Caco-2 (cell line): ENCODE measurements around the gene RPRML. TPM values are rescaled to one million over a fixed set of nuclear protein-coding genes. Genes with fewer than 3 reads are reported as not detected.

Experiments used
- BruUV-seq: library from RNA; stranded (reverse); fragments of 400-500 nt; replicated peaks from 2 replicates; lab custom pipeline; 2021; lab: Mats Ljungman, UMichigan
- CTCF ChIA-PET: fragments of 300-600 bp; sonication (Branson Sonifier 250); formaldehyde crosslinking; loops from one replicate; lab custom pipeline; 2022; ENCODE audit warnings: antibody characterized with exemption; lab: Charles Lee
- POLR2A ChIA-PET: fragments of 300-600 bp; sonication (Branson Sonifier 250); formaldehyde crosslinking; loops from one replicate; lab custom pipeline; 2022; ENCODE audit warnings: antibody characterized with exemption; lab: Charles Lee
- DNase-seq, 2 experiments: peaks; one replicate each; pipeline versions ENCODE4 v3.0.0 to v3.0.0-alpha.2; 2020 to 2022
- H3K27me3 ChIP-seq: replicated peaks from 2 replicates; pipeline ENCODE4 v1.6.0; 2011; ENCODE audit warnings: low read length; ENCODE audit not compliant: control insufficient read depth, insufficient read depth
- H3K36me3 ChIP-seq: 2 replicates; pipeline ENCODE4 v1.5.1; 2011; ENCODE audit warnings: low read length; ENCODE audit not compliant: control insufficient read depth, insufficient read depth
- H3K4me1 ChIP-seq: fragments of 250-450 bp; sonication (Bioruptor Pico); 2 replicates; pipeline ENCODE4 v1.5.1; 2020; ENCODE audit warnings: mild to moderate bottlenecking
- H3K4me3 ChIP-seq: 2 replicates; pipeline ENCODE4 v1.5.1; 2011; ENCODE audit warnings: low read depth, mild to moderate bottlenecking, control low read depth, low read length
- H3K9me3 ChIP-seq: fragments of 250-450 bp; sonication (Bioruptor Pico); 2 replicates; pipeline ENCODE4 v1.5.1; 2020; ENCODE audit warnings: mild to moderate bottlenecking, moderate library complexity
- H3K27ac Mint-ChIP-seq: one replicate; pipeline ENCODE4 v1.8.0; 2022; ENCODE audit warnings: mixed read lengths; ENCODE audit not compliant: unreplicated experiment
- H3K27me3 Mint-ChIP-seq: one replicate; pipeline ENCODE4 v1.8.0; 2022; ENCODE audit warnings: mixed read lengths; ENCODE audit not compliant: insufficient read depth, unreplicated experiment
- H3K36me3 Mint-ChIP-seq: one replicate; pipeline ENCODE4 v1.8.0; 2022; ENCODE audit warnings: mild to moderate bottlenecking, mixed read lengths; ENCODE audit not compliant: insufficient read depth, unreplicated experiment
- H3K4me1 Mint-ChIP-seq: one replicate; pipeline ENCODE4 v1.8.0; 2022; ENCODE audit warnings: low read depth, mixed read lengths; ENCODE audit not compliant: unreplicated experiment
- H3K4me3 Mint-ChIP-seq: one replicate; pipeline ENCODE4 v1.8.0; 2022; ENCODE audit warnings: mild to moderate bottlenecking, moderate library complexity, mixed read lengths; ENCODE audit not compliant: unreplicated experiment
- H3K9me3 Mint-ChIP-seq: one replicate; pipeline ENCODE4 v1.8.0; 2022; ENCODE audit warnings: mixed read lengths; ENCODE audit not compliant: unreplicated experiment
- intact Hi-C: fragments of 100-400 bp; cut with micrococcal nuclease; formaldehyde crosslinking; loops from one replicate; pipeline ENCODE4 v1.10.0; 2022; ENCODE audit not compliant: unreplicated experiment
- total RNA-seq: library from RNA; stranded (reverse); gene quantifications from 2 replicates; pipeline ENCODE4 v1.2.3, GENCODE V29; 2022
- TF ChIP-seq, protein P1 (sequence below), 2 experiments: fragments of 200-600 bp in 1 of 2; IDR thresholded peaks; 1 replicate in 1 of 2; 2 replicates in 1 of 2; pipeline versions ENCODE4 v1.5.1 to v1.8.0; 2011 to 2022; ENCODE audit warnings: antibody characterized with exemption in 1 of 2, control low read depth in 1 of 2, inconsistent platforms in 1 of 2, low read depth in 1 of 2, low read length in 1 of 2, mild to moderate bottlenecking in 1 of 2, moderate library complexity in 1 of 2; ENCODE audit not compliant: insufficient read depth in 1 of 2, severe bottlenecking in 1 of 2, unreplicated experiment in 1 of 2

Gene RPRML
- total RNA-seq, 1 experiment from 2014 or later: not detected

DNA sequence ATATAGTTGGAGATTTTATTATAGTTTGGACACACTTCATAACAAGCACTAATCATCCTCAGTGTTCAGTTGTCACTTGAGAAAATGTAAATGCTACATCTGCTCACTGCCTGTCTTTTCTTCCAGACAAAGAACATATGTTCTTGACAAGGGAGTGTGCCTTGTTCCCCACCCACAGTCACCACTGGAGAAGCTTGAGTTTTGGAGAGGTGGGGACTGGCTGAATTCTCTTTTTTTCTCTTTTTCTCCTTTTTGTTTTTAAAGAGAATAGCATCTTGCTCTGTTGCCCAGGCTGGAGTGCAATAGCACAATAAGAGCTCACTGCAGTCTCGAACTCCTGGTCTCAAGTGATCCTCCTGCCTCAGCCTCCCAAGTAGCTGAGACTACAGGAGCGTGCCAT is 15.5 kb downstream of the RPRML start:
- ChIA-PET CTCF (no interaction called here), POLR2A (no interaction called here)
- H3K4me1 ChIP-seq: no peaks in the 10 kb centered on the region
- no peaks in the 10 kb centered on the region for H3K4me1 Mint-ChIP-seq
- no peak overlapping the region for H3K4me3 ChIP-seq
- no peaks in the 10 kb centered on the region for H3K9me3 Mint-ChIP-seq
- DNase-seq: no peak
- H3K4me3 Mint-ChIP-seq: no peak overlapping the region
- intact Hi-C loops: no loop called here
- H3K27ac Mint-ChIP-seq: no peak overlapping the region
- no peaks in the 10 kb centered on the region for H3K36me3 Mint-ChIP-seq
- no peaks in the 10 kb centered on the region for H3K36me3 ChIP-seq
- no TSS peak for BruUV-seq
- H3K27me3 ChIP-seq: no peaks in the 10 kb centered on the region; the same call in none of the 2 replicates
- H3K9me3 ChIP-seq: no peaks in the 10 kb centered on the region
- peaks cover 22% of the 10 kb centered on the region for H3K27me3 Mint-ChIP-seq
- TF ChIP-seq, protein P1, sequence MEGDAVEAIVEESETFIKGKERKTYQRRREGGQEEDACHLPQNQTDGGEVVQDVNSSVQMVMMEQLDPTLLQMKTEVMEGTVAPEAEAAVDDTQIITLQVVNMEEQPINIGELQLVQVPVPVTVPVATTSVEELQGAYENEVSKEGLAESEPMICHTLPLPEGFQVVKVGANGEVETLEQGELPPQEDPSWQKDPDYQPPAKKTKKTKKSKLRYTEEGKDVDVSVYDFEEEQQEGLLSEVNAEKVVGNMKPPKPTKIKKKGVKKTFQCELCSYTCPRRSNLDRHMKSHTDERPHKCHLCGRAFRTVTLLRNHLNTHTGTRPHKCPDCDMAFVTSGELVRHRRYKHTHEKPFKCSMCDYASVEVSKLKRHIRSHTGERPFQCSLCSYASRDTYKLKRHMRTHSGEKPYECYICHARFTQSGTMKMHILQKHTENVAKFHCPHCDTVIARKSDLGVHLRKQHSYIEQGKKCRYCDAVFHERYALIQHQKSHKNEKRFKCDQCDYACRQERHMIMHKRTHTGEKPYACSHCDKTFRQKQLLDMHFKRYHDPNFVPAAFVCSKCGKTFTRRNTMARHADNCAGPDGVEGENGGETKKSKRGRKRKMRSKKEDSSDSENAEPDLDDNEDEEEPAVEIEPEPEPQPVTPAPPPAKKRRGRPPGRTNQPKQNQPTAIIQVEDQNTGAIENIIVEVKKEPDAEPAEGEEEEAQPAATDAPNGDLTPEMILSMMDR (IDR thresholded peaks at IDR 0.05; ENCODE audit: insufficient read depth in 1 of 2, low read depth in 1 of 2, low read length in 1 of 2, severe bottlenecking in 1 of 2, unreplicated experiment in 1 of 2): no peak

DNA sequence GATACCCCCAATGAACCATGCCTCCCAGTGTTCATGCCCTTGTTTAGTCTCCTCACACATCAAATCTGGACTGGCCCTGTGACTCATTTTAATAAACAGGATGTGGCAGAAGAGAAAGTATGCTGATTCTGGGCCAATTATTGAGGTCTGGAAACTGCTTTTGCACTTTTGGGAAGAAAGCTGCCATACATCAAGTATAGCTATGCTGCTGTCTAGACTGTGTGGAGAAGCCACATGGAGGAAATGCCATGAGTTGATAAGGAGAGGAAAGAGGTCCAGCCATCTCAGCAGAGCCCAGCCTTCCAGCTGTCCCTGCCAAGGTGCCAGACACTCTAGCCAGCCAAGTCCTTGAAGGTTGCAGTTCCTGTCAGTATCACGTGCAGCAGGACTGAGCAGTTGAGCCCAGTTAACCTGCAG is 16.7 kb downstream of the RPRML start:
- H3K4me3 Mint-ChIP-seq: no peak overlapping the region
- TF ChIP-seq, protein P1 (IDR thresholded peaks at IDR 0.05; ENCODE audit: insufficient read depth in 1 of 2, low read depth in 1 of 2, low read length in 1 of 2, severe bottlenecking in 1 of 2, unreplicated experiment in 1 of 2): no peak
- no peak for DNase-seq
- CTCF ChIA-PET: no interaction called here
- Histone ChIP-seq H3K9me3 (no peaks in the 10 kb centered on the region), H3K27me3 (no peaks in the 10 kb centered on the region; the same call in none of the 2 replicates), H3K4me1 (no peaks in the 10 kb centered on the region), H3K36me3 (no peaks in the 10 kb centered on the region), H3K4me3 (no peak overlapping the region)
- intact Hi-C loops: no loop called here
- no peaks in the 10 kb centered on the region for H3K4me1 Mint-ChIP-seq
- H3K27ac Mint-ChIP-seq: no peak overlapping the region
- no TSS peak for BruUV-seq
- no peaks in the 10 kb centered on the region for H3K9me3 Mint-ChIP-seq
- no peaks in the 10 kb centered on the region for H3K36me3 Mint-ChIP-seq
- H3K27me3 Mint-ChIP-seq: peaks cover 27% of the 10 kb centered on the region
- POLR2A ChIA-PET: no interaction called here

DNA sequence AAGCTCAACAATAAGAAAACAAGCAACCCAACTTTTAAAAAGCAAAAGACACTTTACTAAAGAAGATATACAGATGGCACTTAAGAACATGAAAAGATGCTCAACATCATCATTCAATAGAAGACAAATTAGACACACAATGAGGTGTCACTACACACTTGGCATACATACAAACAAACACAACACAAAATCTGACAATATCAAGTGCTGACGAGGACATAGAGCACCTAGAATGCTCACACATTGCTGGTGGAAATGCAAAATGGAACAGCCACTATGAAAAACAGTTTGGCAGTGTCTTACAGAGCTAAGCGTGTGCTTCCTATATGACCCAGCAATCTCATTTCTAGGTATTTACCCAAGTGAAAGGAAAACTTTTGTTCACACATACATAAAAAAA is 18.9 kb downstream of the RPRML start:
- Mint-ChIP-seq H3K27ac (no peak overlapping the region), H3K27me3 (peaks cover 27% of the 10 kb centered on the region), H3K9me3 (no peaks in the 10 kb centered on the region), H3K4me1 (no peaks in the 10 kb centered on the region), H3K36me3 (no peaks in the 10 kb centered on the region), H3K4me3 (no peak overlapping the region)
- no TSS peak for BruUV-seq
- H3K4me3 ChIP-seq: no peak overlapping the region
- H3K36me3 ChIP-seq: no peaks in the 10 kb centered on the region
- ChIA-PET POLR2A (no interaction called here), CTCF (interaction anchor here (0.8 to 1.1 kb wide), 3 partner anchors 15 to 19 kb away, joined by 3 read pairs; no protein-coding TSS in a partner anchor)
- H3K4me1 ChIP-seq: no peaks in the 10 kb centered on the region
- no peaks in the 10 kb centered on the region; the same call in 1 of the 2 replicates for H3K27me3 ChIP-seq
- DNase-seq: no peak
- intact Hi-C loops: no loop called here
- H3K9me3 ChIP-seq: no peaks in the 10 kb centered on the region
- TF ChIP-seq, protein P1 (IDR thresholded peaks at IDR 0.05; ENCODE audit: insufficient read depth in 1 of 2, low read depth in 1 of 2, low read length in 1 of 2, severe bottlenecking in 1 of 2, unreplicated experiment in 1 of 2): no peak
